T-helper 2 cell treated with Interferon-gamma antibody and Interleukin-4, amounts not matched to agents 100 ng/mL and 5 ng/mL, for 36 hours (primary cell): ENCODE results near the gene BTBD9. TPM values are rescaled to one million over a fixed set of nuclear protein-coding genes. Genes with fewer than 3 reads are reported as not detected.

Experiments used
- intact Hi-C: fragments of 100-400 bp; cut with micrococcal nuclease; formaldehyde crosslinking; loops from one replicate; pipeline ENCODE4 v1.15.1; 2023
- total RNA-seq: library from RNA; stranded (reverse); gene quantifications from 2 replicates; pipeline ENCODE4 v1.2.3, GENCODE V29; 2022

Gene BTBD9
- total RNA-seq, 1 donor from 2014 or later, result 18.8 TPM

GRCh38 chr6:38487423-38487822 is 152.3 kb downstream of the BTBD9 start:
- intact Hi-C loops, result no loop called here

GRCh38 chr6:38485488-38485887 is 154.2 kb downstream of the BTBD9 start:
- intact Hi-C loops, result no loop called here

GRCh38 chr6:38484656-38485055 is 155.1 kb downstream of the BTBD9 start:
- intact Hi-C loops, result no loop called here

- intact Hi-C loops, result no loop called here
Measured at GRCh38 chr6:38483526-38483925, 156.2 kb downstream of the BTBD9 start.

- intact Hi-C loops, result no loop called here
Measured at GRCh38 chr6:38482466-38482865, 157.3 kb downstream of the BTBD9 start.

GRCh38 chr6:38481851-38482250 is 157.9 kb downstream of the BTBD9 start:
- intact Hi-C loops, result no loop called here

GRCh38 chr6:38481211-38481836 is 158.4 kb downstream of the BTBD9 start:
- intact Hi-C loops, result no loop called here

GRCh38 chr6:38480036-38480435 is 159.7 kb downstream of the BTBD9 start:
- intact Hi-C loops, result no loop called here

- intact Hi-C loops, result no loop called here
Measured at GRCh38 chr6:38479331-38479730, 160.4 kb downstream of the BTBD9 start.

GRCh38 chr6:38477680-38478260 is 162.0 kb downstream of the BTBD9 start:
- intact Hi-C loops, result no loop called here

- intact Hi-C loops, result no loop called here
Measured at GRCh38 chr6:38476888-38477287, 162.8 kb downstream of the BTBD9 start.

GRCh38 chr6:38476141-38476540 is 163.6 kb downstream of the BTBD9 start:
- intact Hi-C loops, result no loop called here

- intact Hi-C loops, result no loop called here
Measured at GRCh38 chr6:38470548-38470947, 169.2 kb downstream of the BTBD9 start.

- intact Hi-C loops, result no loop called here
Measured at GRCh38 chr6:38467566-38467965, 172.2 kb downstream of the BTBD9 start.

- intact Hi-C loops, result no loop called here
Measured at GRCh38 chr6:38460186-38460585, 179.5 kb downstream of the BTBD9 start.

- intact Hi-C loops, result no loop called here
Measured at GRCh38 chr6:38459291-38459690, 180.4 kb downstream of the BTBD9 start.

- intact Hi-C loops, result no loop called here
Measured at GRCh38 chr6:38453861-38454260, 185.9 kb downstream of the BTBD9 start.

- intact Hi-C loops, result no loop called here
Measured at GRCh38 chr6:38452816-38453660, 186.7 kb downstream of the BTBD9 start.

- intact Hi-C loops, result no loop called here
Measured at GRCh38 chr6:38450717-38451116, 189.0 kb downstream of the BTBD9 start.

GRCh38 chr6:38445925-38446324 is 193.8 kb downstream of the BTBD9 start:
- intact Hi-C loops, result no loop called here

GRCh38 chr6:38445336-38445735 is 194.4 kb downstream of the BTBD9 start:
- intact Hi-C loops, result no loop called here

GRCh38 chr6:38443352-38444144 is 196.2 kb downstream of the BTBD9 start:
- intact Hi-C loops, result no loop called here
